Fibroblast of skin of right biceps (primary cell): ENCODE results near the gene HSPA2.
A peak's percentile ranks its signal among the peaks of the same experiment; 100 is the strongest.
"Not testable (repeated sequence)": the region's sequence is repeated elsewhere in the genome, so short reads cannot be mapped to it uniquely, and the experiment has no call there.

Experiments
- DNase-seq: peaks from one replicate; pipeline ENCODE4 v3.0.0-alpha.2; 2013

The HSPA2 gene

GRCh38 chr14:64562436-64562835, 21.9 kb downstream of the HSPA2 start:
- DNase-seq, result no peak

GRCh38 chr14:64563696-64564095, 23.2 kb downstream of the HSPA2 start:
- no peak for DNase-seq

- DNase-seq, result peak; percentile 18
Measured at GRCh38 chr14:64566651-64567122, 26.1 kb downstream of the HSPA2 start.

GRCh38 chr14:64569138-64569631, 28.6 kb downstream of the HSPA2 start:
- peak; percentile 49 for DNase-seq

DNA sequence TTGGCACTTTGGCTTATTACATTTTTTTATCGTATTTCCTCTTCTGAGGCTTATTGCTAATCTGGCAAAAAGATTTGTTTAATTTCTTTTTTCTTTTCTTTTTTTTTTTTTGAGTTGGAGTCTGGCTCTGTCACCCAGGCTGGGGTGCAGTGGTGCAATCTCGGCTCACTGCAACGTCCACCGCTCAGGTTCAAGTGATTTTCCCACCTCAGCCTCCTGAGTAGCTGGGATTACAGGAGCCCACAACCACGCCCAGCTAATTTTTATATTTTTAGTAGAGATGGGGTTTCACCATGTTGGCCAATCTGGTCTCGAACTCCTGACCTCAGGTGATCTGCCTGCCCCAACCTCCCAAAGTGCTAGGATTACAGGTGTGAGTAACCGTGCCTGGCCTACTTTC, 29.1 kb downstream of the HSPA2 start:
- DNase-seq, result not testable (repeated sequence)

- DNase-seq, result no peak
Measured at GRCh38 chr14:64572386-64573104, 32.0 kb downstream of the HSPA2 start.

GRCh38 chr14:64573109-64573508, 32.6 kb downstream of the HSPA2 start:
- DNase-seq, result no peak

DNA sequence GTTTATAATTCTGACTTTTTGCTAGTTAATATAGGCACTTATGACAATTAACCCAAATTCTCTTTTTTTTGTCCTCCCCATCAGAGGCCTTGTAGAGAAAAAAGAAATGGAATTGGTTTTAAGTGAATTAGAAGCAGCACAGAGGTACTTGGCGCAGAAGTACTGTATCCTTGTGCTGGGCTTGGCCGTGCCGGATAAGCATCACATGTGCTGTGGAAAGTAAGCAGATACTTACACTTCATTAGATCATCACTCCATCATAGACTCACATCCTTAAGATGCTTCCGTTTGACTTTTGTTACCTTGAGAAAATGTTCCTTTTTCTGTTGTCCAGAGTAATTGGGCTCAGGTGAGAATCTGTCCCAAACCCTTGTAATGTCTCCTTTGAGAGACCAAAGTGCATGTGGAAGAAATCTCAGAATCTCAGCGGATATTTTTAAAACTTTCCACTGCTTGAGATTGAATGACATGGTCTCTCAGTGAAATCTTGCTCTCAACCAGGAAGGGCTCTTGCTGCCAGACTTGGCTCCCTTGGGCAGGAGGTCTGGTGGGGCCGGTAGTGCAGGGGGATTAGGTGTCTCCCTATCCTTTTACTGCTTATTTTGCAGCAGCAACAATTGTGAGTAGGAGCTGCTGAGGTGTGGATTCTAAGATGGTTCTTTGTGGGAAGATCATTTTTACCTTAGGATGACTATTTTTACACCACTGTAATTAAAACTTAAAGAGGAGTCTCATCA, 34.0 kb downstream of the HSPA2 start:
- no peak for DNase-seq

GRCh38 chr14:64577211-64577610, 36.7 kb downstream of the HSPA2 start:
- DNase-seq, result no peak

DNA sequence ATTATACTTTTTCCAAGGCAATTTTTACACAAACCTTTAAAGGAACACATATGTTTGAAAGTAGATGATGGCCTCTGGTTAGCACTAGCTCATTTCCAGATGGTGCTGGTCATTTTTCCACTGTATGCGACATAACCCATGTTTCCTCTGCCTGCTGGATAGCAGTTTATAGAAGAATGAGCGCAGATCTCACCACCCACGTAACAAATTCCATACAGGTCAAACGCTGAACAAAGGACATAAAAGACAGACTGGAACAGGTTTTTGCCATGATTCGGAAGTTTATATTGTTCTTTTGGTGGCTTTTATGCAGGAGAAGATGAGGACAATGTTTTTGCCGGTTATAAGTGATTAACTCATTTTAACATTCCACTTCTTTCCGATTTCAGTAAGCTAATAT, 39.9 kb downstream of the HSPA2 start:
- no peak for DNase-seq

DNA sequence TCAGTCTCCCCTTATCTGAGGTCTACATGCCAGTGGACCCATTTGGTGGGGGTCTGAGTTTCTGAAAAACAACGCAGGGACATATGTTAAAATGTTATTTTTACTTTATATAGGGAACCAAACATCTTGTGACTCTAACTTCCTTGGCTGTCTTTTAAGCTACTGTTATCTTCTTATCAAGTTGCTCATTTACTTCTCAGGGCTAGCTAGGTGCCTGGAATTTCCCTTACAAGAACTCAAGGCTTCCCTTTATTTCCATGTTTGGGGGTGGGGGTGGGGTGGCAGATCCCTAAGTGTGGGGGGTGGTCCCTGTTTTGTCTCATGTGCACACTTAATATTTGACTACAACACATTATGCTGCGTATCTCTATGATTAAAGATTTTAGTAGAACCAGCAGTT, 40.8 kb downstream of the HSPA2 start:
- no peak for DNase-seq

GRCh38 chr14:64581817-64582216, 41.3 kb downstream of the HSPA2 start:
- no peak for DNase-seq

- DNase-seq, result no peak
Measured at GRCh38 chr14:64584190-64584589, 43.6 kb downstream of the HSPA2 start.

DNA sequence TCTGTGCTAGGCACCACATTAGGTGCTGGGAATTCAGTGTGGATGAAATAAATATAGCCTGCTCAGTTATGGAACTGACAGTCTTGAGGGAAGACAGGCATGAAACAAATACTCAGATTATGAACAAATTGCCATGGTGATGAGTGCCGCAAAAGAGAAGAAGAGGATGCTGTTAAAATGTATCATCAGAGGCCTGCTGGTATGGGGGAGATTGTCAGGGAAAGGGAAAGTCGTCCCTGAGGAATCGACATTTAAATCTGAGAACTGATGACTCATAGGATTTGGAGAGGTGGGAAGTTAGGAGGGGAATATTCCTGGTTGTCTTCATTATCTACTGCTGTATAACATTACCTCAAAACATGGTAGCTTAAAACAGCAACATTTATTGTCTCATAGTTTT, 51.3 kb downstream of the HSPA2 start:
- DNase-seq, result peak; percentile 80
